ENCODE results near the gene ATP2B2. TPM values are rescaled to one million over a fixed set of nuclear protein-coding genes. Genes with fewer than 3 reads are reported as not detected.

The ATP2B2 gene
- total and polyA plus RNA-seq, 8 donors, result 0.11 to 0.75 (median 0.21) TPM

Small RNA genes within 50 kb of the gene (microRNA-seq; reads per million reads assigned to microRNA genes)
- gene MIR378B (0 to 0.29 reads per million in 2 donors), gene MIR885 (0.39 to 0.59 reads per million in 2 donors)

Other genes with a start within 250 kb of the ATP2B2 start
- 10 to 100 TPM in 1 of 6 donors, 1 to 10 TPM in 5; 5.1 to 16.0 (median 6.0) TPM for gene GHRL, start 212.6 kb downstream of the ATP2B2 start, total RNA-seq
- gene GHRL, start 212.6 kb downstream of the ATP2B2 start, polyA plus RNA-seq, result 10 to 100 TPM; 20.1 to 22.0 TPM
- 10 to 100 TPM; 35.0 to 64.0 (median 45.0) TPM for gene SEC13, start 184.5 kb downstream of the ATP2B2 start, total RNA-seq
- 10 to 100 TPM; 52.7 to 72.3 TPM for gene SEC13, start 184.5 kb downstream of the ATP2B2 start, polyA plus RNA-seq

All from pancreas (tissue), 8 donors.